DMS79 (cell line): ENCODE measurements around the gene BCL6B.
"Not testable (repeated sequence)": the region's sequence is repeated elsewhere in the genome, so short reads cannot be mapped to it uniquely, and the experiment has no call there.

Source experiments
- DNase-seq: peaks from one replicate; lab custom pipeline; 2025; lab: John Stamatoyannopoulos, UW

BCL6B gene

GRCh38 chr17:7022781-7023571 is at the start of gene BCL6B:
Gene BCL6B, plus strand, starts transcription at chr17:7023050. Its CDS starts 622 bp downstream, at chr17:7023672.
- DNase-seq = no peak

GRCh38 chr17:6979440-6979839 is 43.4 kb upstream of the BCL6B start:
- DNase-seq = not testable (repeated sequence)

DNA sequence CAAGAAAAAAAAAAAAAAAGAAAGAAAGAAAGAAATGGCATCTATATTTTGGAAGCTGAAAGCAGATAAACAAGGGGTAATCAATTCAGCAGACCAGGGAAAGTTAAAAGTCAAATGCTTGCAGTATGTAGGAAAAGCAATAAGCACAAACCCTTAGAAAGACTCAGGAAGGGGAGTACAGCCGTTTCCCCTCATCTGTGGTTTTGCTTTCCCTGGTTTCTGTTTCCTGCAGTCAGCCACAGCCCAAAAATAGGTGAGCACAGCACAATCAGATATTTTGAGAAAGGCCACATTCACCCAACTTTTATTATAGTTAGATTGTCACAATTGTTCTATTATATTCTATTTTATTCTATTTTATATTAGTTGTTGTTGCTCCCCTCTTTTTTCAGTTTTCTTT is 41.4 kb upstream of the BCL6B start:
- no peak for DNase-seq

- DNase-seq = no peak
These were observed 37.6 kb upstream of the BCL6B start for GRCh38 chr17:6985266-6985665.

- DNase-seq = no peak
These were observed 36.2 kb upstream of the BCL6B start for GRCh38 chr17:6986676-6987075.

- DNase-seq = no peak
These were observed 33.1 kb upstream of the BCL6B start for GRCh38 chr17:6989779-6990178.

DNA sequence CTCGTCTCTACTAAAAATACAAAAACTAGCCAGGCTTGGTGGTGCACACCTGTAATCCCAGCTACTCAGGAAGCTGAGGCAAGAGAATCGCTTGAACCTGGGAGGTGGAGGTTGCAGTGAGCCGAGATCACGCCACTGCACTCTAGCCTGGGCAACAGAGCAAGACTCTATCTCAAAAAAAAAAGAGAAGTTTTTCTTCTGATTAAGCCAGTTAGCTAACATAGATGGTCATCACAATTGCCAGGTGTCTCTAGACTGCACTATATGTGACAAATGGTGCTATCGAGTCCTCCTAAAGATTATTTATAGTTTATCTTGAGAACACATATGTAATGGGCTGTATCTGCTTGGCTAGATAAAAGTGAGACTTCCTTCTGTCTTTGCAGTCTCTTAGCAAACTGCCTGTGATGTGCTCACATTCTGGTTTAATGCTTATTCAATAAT is 29.2 kb upstream of the BCL6B start:
- DNase-seq = not testable (repeated sequence)

- no peak for DNase-seq
These were observed 28.7 kb upstream of the BCL6B start for GRCh38 chr17:6994118-6994598.

DNA sequence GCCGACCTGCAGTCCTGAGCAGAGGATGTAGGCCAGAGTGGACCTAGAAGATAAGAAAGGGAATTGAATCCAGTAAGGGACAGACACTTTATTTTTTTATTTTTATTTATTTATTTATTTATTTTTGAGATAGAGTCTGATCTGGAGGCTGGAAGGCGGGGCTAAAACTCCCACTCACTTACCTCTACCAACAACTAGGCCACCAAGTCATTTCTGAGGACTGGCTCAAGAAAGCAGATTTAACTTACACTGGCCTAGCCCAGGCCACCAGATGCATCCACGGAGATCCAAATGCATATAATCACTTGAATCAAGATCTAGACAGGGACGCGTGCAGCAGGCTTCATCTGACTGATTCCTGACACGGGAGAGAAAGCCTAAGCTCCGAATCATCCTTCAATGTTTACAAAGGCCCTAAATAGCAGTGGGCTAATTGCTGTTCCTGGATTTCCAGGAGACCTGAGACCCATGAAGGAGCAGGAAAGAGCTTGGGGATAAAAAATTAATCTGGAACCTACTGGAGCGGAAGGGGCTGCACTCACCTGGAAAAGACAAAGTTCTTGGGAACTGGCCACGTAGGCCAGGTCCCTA is 28.1 kb upstream of the BCL6B start:
- DNase-seq = no peak

DNA sequence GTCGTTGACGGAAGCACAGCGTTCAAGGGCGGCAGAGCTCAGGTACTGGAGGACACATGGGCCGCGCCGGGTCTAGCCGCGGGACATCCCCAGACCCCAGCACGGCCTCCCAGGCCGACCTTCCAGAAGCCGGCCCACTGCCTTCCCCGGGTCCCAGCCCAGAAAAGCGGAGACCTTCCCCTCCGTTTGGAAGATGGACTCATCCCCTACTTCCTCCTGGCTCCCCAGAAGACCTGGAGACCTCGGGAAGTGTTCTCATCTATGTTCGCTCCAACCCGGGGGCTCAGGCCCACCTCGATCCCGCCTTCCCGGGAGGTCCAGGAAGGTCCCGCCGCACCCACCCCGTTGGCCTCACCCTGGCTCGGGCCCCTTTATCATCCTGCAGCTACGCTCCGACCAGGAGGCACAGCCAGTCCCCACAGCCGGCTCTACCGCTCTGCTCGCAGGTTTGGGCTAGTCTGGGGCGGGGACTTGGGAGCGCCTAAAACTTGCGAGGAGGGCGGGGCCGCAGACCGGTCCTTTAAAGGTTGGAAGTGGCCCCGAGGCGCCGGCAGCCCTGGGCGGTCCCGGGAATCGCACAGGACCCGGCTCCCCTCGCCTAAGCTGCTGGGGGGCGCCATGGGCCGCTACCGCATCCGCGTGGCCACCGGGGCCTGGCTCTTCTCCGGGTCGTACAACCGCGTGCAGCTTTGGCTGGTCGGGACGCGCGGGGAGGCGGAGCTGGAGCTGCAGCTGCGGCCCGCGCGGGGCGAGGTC is 27.2 kb upstream of the BCL6B start, which contains the start of gene ALOX12:
Gene ALOX12 (plus strand): TSS at position 550 of the 756 bp plus-strand sequence. CDS start 69 bp downstream, at position 619.
- no peak for DNase-seq

DNA sequence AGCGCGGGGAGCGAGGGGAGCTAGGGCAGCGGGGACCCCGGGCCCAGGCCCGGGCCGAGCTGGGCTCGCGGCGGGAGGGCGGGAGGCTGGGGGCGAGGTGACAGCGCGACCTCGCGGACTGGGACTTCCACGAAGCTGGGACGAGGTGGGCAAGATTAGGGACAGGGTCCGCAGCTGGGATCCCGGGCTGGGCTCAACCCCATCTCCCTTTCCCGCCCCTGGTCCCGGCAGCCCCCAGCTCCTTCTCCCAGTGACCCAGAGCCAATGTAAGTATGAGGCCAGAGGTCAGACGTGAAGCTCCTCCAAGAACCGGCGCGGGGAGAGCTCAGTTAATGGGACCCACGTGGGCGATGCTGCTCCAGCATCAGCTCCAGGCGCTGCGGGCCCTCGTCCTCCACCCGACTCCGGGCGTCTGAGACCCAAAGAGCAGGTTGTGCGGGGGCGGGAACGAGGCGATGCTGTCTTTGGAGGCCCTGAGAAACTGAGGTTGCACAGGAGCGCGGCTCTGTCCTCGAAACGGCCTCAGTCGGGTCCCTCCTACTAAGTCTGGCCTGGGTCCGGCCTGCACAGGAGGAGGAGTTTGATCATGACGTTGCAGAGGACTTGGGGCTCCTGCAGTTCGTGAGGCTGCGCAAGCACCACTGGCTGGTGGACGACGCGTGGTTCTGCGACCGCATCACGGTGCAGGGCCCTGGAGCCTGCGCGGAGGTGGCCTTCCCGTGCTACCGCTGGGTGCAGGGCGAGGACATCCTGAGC is 26.4 kb upstream of the BCL6B start:
- no peak for DNase-seq

DNA sequence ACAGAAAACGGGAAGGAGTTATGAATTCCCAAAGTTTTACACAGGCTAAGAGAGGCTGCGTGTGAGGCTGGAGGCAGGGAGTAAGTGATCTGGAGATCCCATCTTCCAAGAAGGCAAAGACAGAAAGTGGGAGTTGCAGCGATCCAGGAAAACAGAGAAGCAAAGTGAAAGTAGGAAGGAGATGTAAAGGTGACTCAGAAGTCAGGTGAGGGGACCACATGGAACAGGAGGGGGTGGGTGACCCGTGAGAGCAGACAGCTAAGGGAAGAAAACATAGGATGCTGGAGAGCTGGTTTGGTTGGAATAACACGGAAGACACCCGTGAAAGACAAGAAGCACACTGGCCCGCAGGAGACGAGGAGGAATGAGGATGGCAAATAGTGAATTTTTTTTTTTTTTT is 25.7 kb upstream of the BCL6B start:
- no peak for DNase-seq

DNA sequence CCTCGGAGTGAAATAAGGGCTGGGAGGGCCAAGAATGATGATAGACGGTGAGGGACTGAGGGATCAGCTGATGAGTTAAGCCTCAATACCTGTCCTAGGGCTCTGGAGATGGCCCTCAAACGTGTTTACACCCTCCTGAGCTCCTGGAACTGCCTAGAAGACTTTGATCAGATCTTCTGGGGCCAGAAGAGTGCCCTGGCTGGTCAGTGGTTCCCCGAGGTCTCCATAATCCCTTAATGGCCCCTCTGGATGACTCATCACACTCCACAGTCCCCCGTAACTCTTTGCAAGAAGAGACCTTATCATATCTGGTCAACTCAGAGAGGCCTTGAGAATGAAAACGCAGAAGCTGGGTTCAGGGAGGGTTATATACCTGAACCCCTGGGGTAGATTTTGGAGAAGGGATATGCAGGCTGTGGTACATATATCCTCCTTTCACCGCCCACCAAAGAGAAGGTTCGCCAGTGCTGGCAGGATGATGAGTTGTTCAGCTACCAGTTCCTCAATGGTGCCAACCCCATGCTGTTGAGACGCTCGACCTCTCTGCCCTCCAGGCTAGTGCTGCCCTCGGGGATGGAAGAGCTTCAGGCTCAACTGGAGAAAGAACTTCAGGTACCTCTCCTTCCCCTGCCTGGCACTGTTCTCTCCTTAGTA is 23.9 kb upstream of the BCL6B start:
- DNase-seq = no peak

DNA sequence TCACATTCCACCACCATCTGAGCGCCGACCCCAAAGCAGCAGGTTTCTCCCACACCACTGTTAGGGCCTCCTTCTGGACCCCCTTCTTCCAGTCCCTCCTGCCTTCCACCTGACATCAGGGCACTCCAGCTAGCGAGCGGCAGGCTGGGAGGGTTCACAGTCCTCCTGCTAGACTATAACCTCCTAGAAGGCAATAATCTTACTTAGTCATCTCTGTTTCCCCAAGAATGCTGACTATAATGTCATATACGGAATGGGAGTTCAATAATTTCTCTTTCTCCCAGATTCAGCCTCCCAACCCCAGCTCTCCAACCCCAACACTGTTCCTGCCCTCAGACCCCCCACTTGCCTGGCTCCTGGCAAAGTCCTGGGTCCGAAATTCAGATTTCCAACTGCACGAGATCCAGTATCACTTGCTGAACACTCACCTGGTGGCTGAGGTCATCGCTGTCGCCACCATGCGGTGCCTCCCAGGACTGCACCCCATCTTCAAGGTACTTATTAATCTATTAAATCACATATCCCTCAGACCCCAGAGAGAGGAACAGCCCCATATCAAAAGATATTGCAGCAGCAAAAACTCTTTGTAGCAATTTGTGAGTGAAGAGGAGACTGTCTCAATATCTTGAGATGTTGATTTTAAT is 21.4 kb upstream of the BCL6B start:
- DNase-seq = no peak

- no peak for DNase-seq
These were observed 20.4 kb upstream of the BCL6B start for GRCh38 chr17:7002288-7003047.

- DNase-seq = no peak
These were observed 19.1 kb upstream of the BCL6B start for GRCh38 chr17:7003745-7004144.

- peak; percentile 46 for DNase-seq
These were observed 18.2 kb upstream of the BCL6B start for GRCh38 chr17:7004398-7005253.

DNA sequence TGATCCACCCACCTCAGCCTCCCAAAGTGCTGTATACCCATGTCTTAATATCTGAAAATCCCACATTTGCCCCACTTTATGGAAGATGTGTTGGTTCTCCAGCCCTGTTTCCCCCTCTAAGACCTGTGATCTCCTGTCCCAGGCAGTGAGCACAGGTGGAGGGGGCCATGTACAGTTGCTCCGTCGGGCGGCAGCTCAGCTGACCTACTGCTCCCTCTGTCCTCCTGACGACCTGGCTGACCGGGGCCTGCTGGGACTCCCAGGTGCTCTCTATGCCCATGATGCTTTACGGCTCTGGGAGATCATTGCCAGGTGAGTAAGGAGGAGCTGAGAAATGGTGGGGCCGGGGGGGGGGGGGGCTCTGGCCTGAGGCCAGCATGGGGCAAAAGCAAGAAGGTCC is 17.1 kb upstream of the BCL6B start:
- no peak for DNase-seq

GRCh38 chr17:7007143-7007542 is 15.7 kb upstream of the BCL6B start:
- no peak for DNase-seq
